ENCODE measurements around the gene NEU4. TPM values are rescaled to one million over a fixed set of nuclear protein-coding genes. Genes with fewer than 3 reads are reported as not detected.
A peak's percentile ranks its signal among the peaks of the same experiment; 100 is the strongest.

Gene NEU4
- total and polyA plus RNA-seq, 9 of the 15 experiments (the other 6 are each of a cell fraction or from before 2014, with no cell fraction given), result 0.01 to 0.40 TPM; not detected in 7

GRCh38 chr2:241767464-241768250 is 41.3 kb upstream of the NEU4 start:
- ChIA-PET CTCF (ENCODE audit: low intra/inter-chr PET ratio) (no interaction called here), POLR2A (no interaction called here)
- Histone ChIP-seq H3K4me3 (no peak overlapping the region), H3K9me1 (ENCODE audit: control insufficient read depth, insufficient read depth, low read length) (no peaks in the 10 kb centered on the region), H2AFZ (ENCODE audit: low read depth, low read length) (no peak overlapping the region), H3K27me3 (ENCODE audit: control insufficient read depth in 2 of 2, insufficient read depth in 2 of 2, low read length in 2 of 2) (no peaks in the 10 kb centered on the region), H3K27ac (ENCODE audit: extremely low read depth, low read depth, low read length) (no peak overlapping the region), H4K20me1 (replicated peaks; ENCODE audit: control insufficient read depth, insufficient read depth, low read length) (no peaks in the 10 kb centered on the region), H3K9ac (ENCODE audit: insufficient read depth in 1 of 2, low read depth in 2 of 2, low read length in 2 of 2) (no peak overlapping the region), H3K9me3 (replicated peaks; ENCODE audit: control insufficient read depth, insufficient read depth, low read depth, low read length) (no peaks in the 10 kb centered on the region), H3K4me2 (ENCODE audit: insufficient read depth, low read length) (no peak overlapping the region), H3K79me2 (ENCODE audit: control insufficient read depth, insufficient read depth, low read length) (no peaks in the 10 kb centered on the region), H3K4me1 (replicated peaks in 1 of 2; ENCODE audit: control insufficient read depth in 2 of 2, insufficient read depth in 2 of 2, low read length in 2 of 2) (peaks cover 9 to 38% of the 10 kb centered on the region in 2 experiments), H3K36me3 (ENCODE audit: control insufficient read depth, insufficient read depth, low read length) (0 out of 3 replicates have a peak, but pooled peaks cover 3% of the 10 kb centered on the region)
- peak in 1 of 4 experiments; percentile 2 for DNase-seq (ENCODE audit: extremely low read depth in 1 of 4, low spot score in 3 of 4)
- 98% methylated on average over 20 of the region's 37 CpGs for WGBS (ENCODE audit: insufficient coverage, low coverage, missing lambda C conversion rate)
- intact Hi-C loops (cut with micrococcal nuclease) (no loop called here), in situ Hi-C loops (cut with MboI) (no loop called here)
- BruUV-seq (replicated peaks), result no TSS peak
- TF ChIP-seq POLR2G (IDR thresholded peaks at IDR 0.05; ENCODE audit: low read depth, low read length) (0 out of 2 replicates have a peak, but pooled peaks have one; percentile 35), WHSC1 (IDR thresholded peaks at IDR 0.05; ENCODE audit: low read length) (no peak)
- ATAC-seq, result no peak
- FAIRE-seq, result no peak

GRCh38 chr2:241768251-241768711 is 40.7 kb upstream of the NEU4 start:
- in situ Hi-C loops (cut with MboI), result no loop called here
- intact Hi-C loops (cut with micrococcal nuclease), result no loop called here
- TSS peak; percentile 51 for BruUV-seq (replicated peaks)

More at GRCh38 chr2:241768251-241768711, 40.7 kb upstream of the NEU4 start:
- 0 out of 3 replicates have a peak, but pooled peaks cover 3% of the 10 kb centered on the region for H3K36me3 ChIP-seq (ENCODE audit: control insufficient read depth, insufficient read depth, low read length)
- ATAC-seq (no peak), DNase-seq (ENCODE audit: extremely low read depth in 1 of 4, low spot score in 3 of 4) (no peak), FAIRE-seq (no peak)
- WGBS (ENCODE audit: insufficient coverage, low coverage, missing lambda C conversion rate), result 87% methylated on average over 11 of the region's 29 CpGs
- CTCF ChIA-PET (ENCODE audit: low intra/inter-chr PET ratio), result no interaction called here
- H3K4me3 ChIP-seq, result no peak overlapping the region
- peaks cover 2 to 36% of the 10 kb centered on the region in 2 experiments; a peak in 2 of 5 replicates for H3K4me1 ChIP-seq (replicated peaks in 1 of 2; ENCODE audit: control insufficient read depth in 2 of 2, insufficient read depth in 2 of 2, low read length in 2 of 2)
- H4K20me1 ChIP-seq (replicated peaks; ENCODE audit: control insufficient read depth, insufficient read depth, low read length), result no peaks in the 10 kb centered on the region
- H3K9me3 ChIP-seq (replicated peaks; ENCODE audit: control insufficient read depth, insufficient read depth, low read depth, low read length), result no peaks in the 10 kb centered on the region
- no peak overlapping the region for H3K27ac ChIP-seq (ENCODE audit: extremely low read depth, low read depth, low read length)
- H3K79me2 ChIP-seq (ENCODE audit: control insufficient read depth, insufficient read depth, low read length), result no peaks in the 10 kb centered on the region
- no peaks in the 10 kb centered on the region for H3K27me3 ChIP-seq (ENCODE audit: control insufficient read depth in 2 of 2, insufficient read depth in 2 of 2, low read length in 2 of 2)
- H3K9me1 ChIP-seq (ENCODE audit: control insufficient read depth, insufficient read depth, low read length), result no peaks in the 10 kb centered on the region
- no peak overlapping the region for H2AFZ ChIP-seq (ENCODE audit: low read depth, low read length)
- POLR2A ChIA-PET, result no interaction called here
- H3K9ac ChIP-seq (ENCODE audit: insufficient read depth in 1 of 2, low read depth in 2 of 2, low read length in 2 of 2), result no peak overlapping the region
- TF ChIP-seq ZNF347 (CRISPR knock-in tag; IDR thresholded peaks at IDR 0.05; ENCODE audit: low read depth) (no peak), HNRNPL (IDR thresholded peaks at IDR 0.05; ENCODE audit: low read depth, low read length) (peak; percentile 91), KLF6 (CRISPR knock-in tag; IDR thresholded peaks at IDR 0.05; ENCODE audit: borderline replicate concordance) (no peak), ERF (CRISPR knock-in tag; IDR thresholded peaks at IDR 0.05) (no peak), RBFOX2 (IDR thresholded peaks at IDR 0.05; ENCODE audit: low read depth, low read length) (0 out of 2 replicates have a peak, but pooled peaks have one; percentile 15)
- H3K4me2 ChIP-seq (ENCODE audit: insufficient read depth, low read length), result no peak overlapping the region

All from K562 (cell line).